UCSD-AML1 (cell line): Measurements from ENCODE around the gene AOC2.
"Not testable (repeated sequence)": the region's sequence is repeated elsewhere in the genome, so short reads cannot be mapped to it uniquely, and the experiment has no call there.

Experiments
- DNase-seq: peaks from one replicate; lab custom pipeline; 2025; ENCODE audit not compliant: unreplicated experiment; lab: John Stamatoyannopoulos, UW

The AOC2 gene

GRCh38 chr17:42878924-42879595 lies 34.7 kb downstream of the AOC2 start:
- DNase-seq: no peak

DNA sequence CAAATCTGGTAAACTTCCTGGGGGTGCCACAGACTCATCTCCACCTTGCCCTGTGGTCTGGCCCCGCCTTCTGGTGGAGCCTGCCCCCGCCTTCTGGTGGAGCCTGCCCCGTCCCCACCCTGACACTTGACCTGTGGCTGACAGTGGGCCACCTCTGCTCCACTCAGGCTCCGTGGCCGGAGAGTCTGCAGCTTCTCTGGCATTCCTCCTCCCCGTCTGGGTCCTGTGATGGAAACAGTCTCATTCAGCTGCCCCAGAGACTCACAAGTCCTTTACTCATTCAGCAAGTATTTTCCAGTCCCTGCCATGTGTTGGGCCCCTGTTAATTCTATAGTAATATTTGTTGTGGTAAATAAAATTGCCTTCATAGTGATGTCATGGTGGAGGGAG lies 35.2 kb downstream of the AOC2 start:
- DNase-seq: no peak

- DNase-seq: no peak
Observed at GRCh38 chr17:42880776-42881310, 36.5 kb downstream of the AOC2 start.

DNA sequence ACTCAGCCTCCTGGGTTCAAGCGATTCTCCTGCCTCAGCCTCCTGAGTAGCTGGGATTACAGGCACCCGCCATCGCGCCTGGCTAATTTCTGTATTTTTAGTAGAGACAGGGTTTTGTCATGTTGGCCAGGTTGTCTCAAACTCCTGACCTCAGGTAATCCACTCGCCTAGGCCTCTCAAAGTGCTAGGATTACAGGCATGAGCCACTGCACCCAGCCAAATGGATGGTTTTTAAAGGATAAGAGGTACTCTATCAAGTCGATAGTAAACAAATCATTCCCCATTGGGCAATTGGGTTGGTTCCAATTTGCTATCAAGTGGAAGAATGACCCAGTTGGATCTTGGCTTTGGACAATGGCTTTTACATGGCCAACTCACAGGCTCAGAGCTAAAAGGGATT lies 37.3 kb downstream of the AOC2 start:
- DNase-seq: not testable (repeated sequence)

- DNase-seq: no peak
Observed at GRCh38 chr17:42882166-42882565, 37.8 kb downstream of the AOC2 start.

- DNase-seq: no peak
Observed at GRCh38 chr17:42883802-42884558, 39.6 kb downstream of the AOC2 start.

GRCh38 chr17:42885806-42886205 lies 41.4 kb downstream of the AOC2 start:
- DNase-seq: not testable (repeated sequence)

DNA sequence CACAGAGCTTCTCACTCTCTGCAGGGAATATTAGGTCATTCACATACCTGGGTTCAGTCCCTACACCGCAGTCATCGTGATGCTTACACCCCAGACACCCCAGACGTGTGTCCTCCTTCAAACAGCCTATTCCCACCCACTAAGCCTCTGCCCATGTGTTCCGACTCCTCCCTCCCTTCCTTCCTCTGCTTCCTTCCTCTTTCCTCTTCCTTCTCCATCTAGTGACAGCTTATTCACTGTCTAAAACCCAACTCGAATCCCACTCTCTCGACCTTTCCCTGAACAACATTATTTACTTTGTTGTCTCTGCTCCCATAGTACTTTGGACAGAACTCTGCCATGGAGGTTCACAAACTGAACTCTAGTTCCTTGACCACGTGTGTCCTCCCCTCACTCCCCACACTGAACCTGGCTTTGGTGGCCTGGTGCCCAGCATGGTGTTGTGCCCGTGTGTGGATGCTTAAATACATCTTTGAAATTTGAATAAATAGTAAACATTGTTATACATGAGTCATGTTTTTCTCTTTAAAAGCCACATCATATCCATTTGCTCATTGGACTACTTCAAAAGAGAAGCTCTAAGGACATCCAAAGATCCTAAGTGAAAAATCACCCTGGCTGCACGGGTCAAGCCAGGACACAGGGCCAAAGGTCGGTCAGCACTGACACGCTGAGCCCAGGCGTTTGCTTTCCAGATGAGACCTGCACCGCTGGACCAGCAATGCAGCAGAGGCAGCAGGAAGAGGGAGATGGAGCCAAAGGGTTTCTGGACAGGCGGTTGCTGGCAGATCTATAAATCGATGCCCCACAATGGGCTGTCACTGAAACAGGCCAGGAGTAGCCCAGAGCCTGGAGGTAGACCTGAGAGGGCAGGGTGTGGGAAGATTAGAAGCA lies 42.1 kb downstream of the AOC2 start:
- peak; percentile 37 for DNase-seq

- no peak for DNase-seq
Observed at GRCh38 chr17:42889809-42890208, 45.4 kb downstream of the AOC2 start.

DNA sequence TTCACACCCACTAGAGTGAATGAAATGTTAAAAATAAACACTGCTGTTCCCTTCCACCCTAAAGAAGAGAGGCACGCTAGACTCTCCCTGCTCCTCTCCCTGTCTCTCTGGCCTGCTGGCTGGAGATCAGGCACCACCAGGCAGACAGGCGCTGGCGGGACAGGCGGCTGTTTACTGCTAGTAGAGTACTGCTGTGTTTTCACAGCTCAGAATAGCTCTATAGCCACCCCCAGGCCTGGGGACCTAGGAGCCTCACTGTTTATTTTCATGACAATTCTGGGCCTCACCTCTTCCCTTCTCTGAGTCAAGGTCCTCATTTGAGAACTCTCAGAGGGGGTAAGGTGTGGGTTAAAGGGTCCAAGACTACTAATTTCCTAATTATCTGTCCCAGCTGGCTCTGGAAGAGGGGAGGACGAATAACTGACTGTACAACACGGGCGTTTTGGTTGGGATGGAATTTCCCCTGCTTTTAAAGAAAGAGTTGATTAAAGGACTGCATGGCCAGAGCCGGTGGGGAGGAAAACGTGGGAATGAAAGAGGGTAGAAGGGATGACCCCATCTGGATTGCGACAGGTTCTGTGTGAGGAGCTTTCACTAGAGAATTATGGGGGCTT lies 47.3 kb downstream of the AOC2 start:
- peak; percentile 30 for DNase-seq

- DNase-seq: peak; percentile 59
Observed at GRCh38 chr17:42893359-42893758, 49.0 kb downstream of the AOC2 start.

DNA sequence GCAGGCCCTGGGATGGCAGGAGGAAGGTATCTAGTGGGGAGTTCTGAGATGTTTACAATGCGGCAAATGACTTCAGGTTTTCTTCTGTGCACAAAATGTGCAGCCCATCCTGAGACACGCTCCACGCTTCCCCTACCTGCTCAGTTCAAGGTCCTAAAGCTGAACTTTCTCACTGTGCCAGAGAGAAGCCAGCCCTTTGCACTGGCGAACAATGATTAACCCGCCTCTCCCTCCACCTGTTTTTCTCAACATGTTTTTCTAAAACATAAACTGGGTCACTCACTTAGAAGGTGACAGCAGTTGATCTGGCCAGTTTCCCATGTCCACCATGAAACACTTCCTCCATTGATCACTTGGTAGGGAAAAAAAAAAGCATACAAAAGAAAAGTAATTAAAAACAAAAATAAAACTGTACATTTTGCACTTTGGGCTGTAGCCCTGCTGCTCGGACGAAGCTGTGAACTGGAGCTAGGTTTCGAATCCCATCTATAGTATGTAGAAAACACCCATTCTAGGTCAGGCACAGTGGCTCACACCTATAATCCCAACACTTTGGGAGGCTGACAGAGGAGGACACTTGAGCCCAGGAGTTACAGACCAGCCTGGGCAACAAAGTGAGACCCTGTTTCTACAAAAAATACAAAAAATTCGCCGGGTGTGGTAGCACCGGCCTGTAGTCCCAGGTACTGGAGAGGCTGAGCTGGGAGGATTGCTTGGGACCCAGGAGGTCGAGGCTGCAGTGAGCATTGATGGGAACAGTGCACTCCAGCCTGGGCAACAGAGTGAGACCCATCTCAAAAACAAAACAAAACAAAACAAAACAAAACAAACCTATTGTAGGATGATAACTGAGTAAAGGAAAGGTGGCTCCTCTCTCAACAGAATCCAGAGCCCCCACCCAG lies 50.2 kb downstream of the AOC2 start:
- no peak for DNase-seq

DNA sequence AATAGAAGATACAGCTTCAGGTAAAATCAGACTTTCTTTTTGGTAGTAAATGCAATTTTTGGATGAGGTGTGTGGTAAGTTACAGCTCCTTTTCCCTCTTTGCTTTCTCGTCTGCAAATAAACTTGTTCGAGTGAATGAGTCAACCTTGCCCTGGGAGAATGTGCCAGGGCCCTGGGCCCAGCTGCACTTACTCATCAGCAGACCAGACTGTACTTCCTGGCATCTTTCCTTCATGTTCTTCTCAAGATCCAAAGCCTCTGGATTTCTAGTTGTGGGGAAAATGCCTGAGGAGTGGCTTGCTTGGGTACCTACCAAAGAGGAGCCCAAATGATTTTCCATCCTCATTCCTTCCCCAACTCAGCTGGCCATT lies 50.8 kb downstream of the AOC2 start:
- no peak for DNase-seq

DNA sequence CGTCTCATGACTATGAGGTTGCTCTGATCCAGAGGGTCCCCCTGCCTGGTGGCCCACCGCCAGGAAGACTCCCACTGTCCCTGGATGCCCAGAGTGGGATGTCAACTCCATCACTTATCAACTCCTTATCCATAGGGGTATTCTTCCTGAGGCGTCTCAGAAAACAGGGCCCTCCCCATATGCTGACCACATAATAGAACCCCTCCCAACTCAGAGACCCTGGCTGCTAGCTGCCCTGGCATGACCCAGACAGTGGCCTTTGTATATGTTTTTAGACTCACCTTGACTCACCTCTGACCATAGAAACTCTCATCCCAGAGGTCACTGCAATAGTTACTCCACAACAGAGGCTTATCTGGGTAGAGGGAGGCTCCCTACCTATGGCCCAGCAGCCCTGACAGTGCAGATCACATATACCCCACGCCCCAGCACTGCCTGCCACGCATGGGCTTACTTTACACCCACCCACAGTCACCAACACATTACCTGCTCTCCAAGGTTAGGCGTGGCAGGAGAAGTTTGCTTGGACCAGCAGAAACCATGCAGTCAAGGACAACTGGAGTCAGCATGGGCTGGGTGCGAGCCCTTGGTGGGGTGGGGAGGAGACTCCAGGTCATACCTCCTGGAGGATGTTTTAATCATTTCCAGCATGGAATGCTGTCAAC lies 53.9 kb downstream of the AOC2 start:
- no peak for DNase-seq

DNA sequence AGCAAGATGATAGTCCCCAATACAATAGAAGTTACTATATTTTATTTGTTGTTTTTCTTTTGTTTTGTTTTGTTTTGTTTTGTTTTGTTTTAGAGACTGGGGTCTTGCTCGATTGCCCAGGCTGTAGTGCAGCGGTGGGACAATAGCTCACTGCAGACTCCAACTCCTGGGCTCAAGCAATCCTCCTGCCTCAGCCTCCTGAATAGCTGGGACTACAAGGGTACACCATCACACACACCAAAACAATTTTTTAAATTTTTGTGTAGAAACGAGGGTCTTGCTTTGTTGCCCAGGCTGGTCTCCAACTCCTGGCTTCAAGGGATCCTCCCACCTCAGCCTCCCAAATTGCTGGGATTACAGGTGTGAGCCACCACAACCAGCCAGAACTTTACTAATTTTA lies 55.6 kb downstream of the AOC2 start:
- not testable (repeated sequence) for DNase-seq
